IMR-90 (cell line): ENCODE data around the gene RNGTT. TPM values are rescaled to one million over a fixed set of nuclear protein-coding genes. Genes with fewer than 3 reads are reported as not detected.

Source experiments
- ATAC-seq: fragments of 200-7000 bp; cut with Tn5 transposase; 2 replicates; pipeline ENCODE4 v1.9.1; 2020; ENCODE audit warnings: low read depth, mild to moderate bottlenecking, moderate library complexity
- BruUV-seq: library from RNA; stranded (reverse); fragments of 400-500 nt; replicated peaks from 2 replicates; lab custom pipeline; 2021; lab: Mats Ljungman, UMichigan
- CTCF ChIA-PET: fragments of 300-600 bp; formaldehyde crosslinking; extraction: SDS; loops from one replicate; lab custom pipeline; 2021; ENCODE audit warnings: antibody characterized with exemption; lab: Yijun Ruan, JAX
- POLR2A ChIA-PET: fragments of 300-600 bp; sonication (Branson Sonifier 250); formaldehyde crosslinking; loops from one replicate; lab custom pipeline; 2022; ENCODE audit warnings: antibody characterized with exemption; ENCODE audit not compliant: unreplicated experiment; lab: Charles Lee
- DNase-seq: peaks from one replicate; pipeline ENCODE4 v3.0.0; 2013
- H2AFZ ChIP-seq: replicated peaks from 2 replicates; pipeline ENCODE3; 2013; ENCODE audit warnings: low read length, mild to moderate bottlenecking; ENCODE audit not compliant: poor library complexity
- H2AK5ac ChIP-seq: 2 replicates; pipeline ENCODE4 v1.6.1; 2013; ENCODE audit warnings: low read depth, low read length, inconsistent platforms
- H2AK9ac ChIP-seq: replicated peaks from 2 replicates; pipeline ENCODE3; 2013; ENCODE audit warnings: mild to moderate bottlenecking, low read depth, low read length, moderate library complexity; ENCODE audit not compliant: poor library complexity
- H2BK120ac ChIP-seq: 2 replicates; pipeline ENCODE4 v1.6.1; 2013; ENCODE audit warnings: low read depth, low read length, inconsistent platforms
- H2BK15ac ChIP-seq: 3 replicates; pipeline ENCODE4 v1.6.1; 2013; ENCODE audit warnings: low read depth, low read length, inconsistent platforms
- H2BK20ac ChIP-seq: 2 replicates; pipeline ENCODE4 v1.6.1; 2013; ENCODE audit warnings: low read depth, mild to moderate bottlenecking, inconsistent platforms, low read length, moderate library complexity
- H2BK5ac ChIP-seq: 2 replicates; pipeline ENCODE4 v1.6.1; 2013; ENCODE audit warnings: mild to moderate bottlenecking, low read depth, low read length, inconsistent platforms; ENCODE audit not compliant: poor library complexity, severe bottlenecking
- H3K14ac ChIP-seq: replicated peaks from 2 replicates; pipeline ENCODE4 v1.6.1; 2013; ENCODE audit warnings: low read depth, low read length, inconsistent platforms
- H3K18ac ChIP-seq: 2 replicates; pipeline ENCODE4 v1.6.1; 2013; ENCODE audit warnings: low read depth, low read length, control low read depth
- H3K23ac ChIP-seq: 2 replicates; pipeline ENCODE4 v1.6.1; 2013; ENCODE audit warnings: low read depth, low read length, inconsistent platforms
- H3K27ac ChIP-seq: 2 replicates; pipeline ENCODE4 v1.5.1; 2013; ENCODE audit warnings: mild to moderate bottlenecking, control low read depth, low read length; ENCODE audit not compliant: insufficient read depth
- H3K27me3 ChIP-seq: 2 replicates; pipeline ENCODE4 v1.6.1; 2013; ENCODE audit warnings: low read length; ENCODE audit not compliant: control insufficient read depth, insufficient read depth
- H3K36me3 ChIP-seq: 2 replicates; pipeline ENCODE4 v1.6.1; 2013; ENCODE audit warnings: low read length, mixed read lengths; ENCODE audit not compliant: control insufficient read depth, insufficient read depth
- H3K4ac ChIP-seq: 2 replicates; pipeline ENCODE4 v1.6.1; 2013; ENCODE audit warnings: low read depth, low read length, inconsistent platforms
- H3K4me1 ChIP-seq: 2 replicates; pipeline ENCODE4 v1.6.1; 2013; ENCODE audit warnings: low read length, mixed read lengths; ENCODE audit not compliant: control insufficient read depth, insufficient read depth
- H3K4me2 ChIP-seq: 2 replicates; pipeline ENCODE4 v1.6.1; 2013; ENCODE audit warnings: low read depth, mild to moderate bottlenecking, control low read depth, low read length, moderate library complexity
- H3K4me3 ChIP-seq: 2 replicates; pipeline ENCODE4 v1.5.1; 2013; ENCODE audit warnings: low read depth, mild to moderate bottlenecking, control low read depth, low read length, moderate library complexity; ENCODE audit not compliant: insufficient read depth
- H3K56ac ChIP-seq: 2 replicates; pipeline ENCODE4 v1.6.1; 2013; ENCODE audit warnings: low read length, inconsistent platforms; ENCODE audit not compliant: insufficient read depth; ENCODE audit errors: extremely low read depth
- H3K79me1 ChIP-seq, 2 experiments: 2 replicates each; pipeline ENCODE4 v1.6.1; 2013; ENCODE audit warnings: low read length in 2 of 2, inconsistent platforms in 1 of 2, low read depth in 1 of 2
- H3K9ac ChIP-seq: 2 replicates; pipeline ENCODE4 v1.6.1; 2013; ENCODE audit warnings: low read depth, low read length, control low read depth
- H3K9me1 ChIP-seq: 2 replicates; pipeline ENCODE4 v1.6.1; 2013; ENCODE audit warnings: low read length, inconsistent platforms; ENCODE audit not compliant: insufficient read depth
- H3K9me3 ChIP-seq: 2 replicates; pipeline ENCODE4 v1.6.1; 2013; ENCODE audit warnings: low read length; ENCODE audit not compliant: control insufficient read depth, insufficient read depth
- H4K20me1 ChIP-seq: 2 replicates; pipeline ENCODE4 v1.6.1; 2013; ENCODE audit warnings: low read length, inconsistent platforms; ENCODE audit not compliant: insufficient read depth
- H4K5ac ChIP-seq: 2 replicates; pipeline ENCODE4 v1.6.1; 2013; ENCODE audit warnings: mild to moderate bottlenecking, low read depth, low read length, control low read depth
- H4K8ac ChIP-seq, 2 experiments: 2 replicates each; pipeline ENCODE4 v1.6.1; 2013; ENCODE audit warnings: low read depth in 2 of 2, low read length in 2 of 2, control low read depth in 1 of 2, inconsistent platforms in 1 of 2
- H4K91ac ChIP-seq: 2 replicates; pipeline ENCODE4 v1.6.1; 2013; ENCODE audit warnings: low read depth, low read length, inconsistent platforms; ENCODE audit not compliant: insufficient read depth
- BHLHE40 ChIP-seq: fragments of 150-350 bp; IDR thresholded peaks from 2 replicates; pipeline ENCODE4 v1.6.1; 2016; ENCODE audit warnings: mild to moderate bottlenecking, low read depth, low read length
- CEBPB ChIP-seq: IDR thresholded peaks from 2 replicates; pipeline ENCODE4 v1.6.1; 2012; ENCODE audit warnings: low read depth, low read length, improper control_type of control experiment
- CHD1 ChIP-seq: IDR thresholded peaks from 2 replicates; pipeline ENCODE4 v1.6.1; 2012; ENCODE audit warnings: low read depth, low read length, improper control_type of control experiment
- CTCF ChIP-seq: conservative IDR thresholded peaks from 2 replicates; pipeline ENCODE4 v1.5.1; 2012; ENCODE audit warnings: mild to moderate bottlenecking, low read depth, low read length, improper control_type of control experiment
- ELK1 ChIP-seq: fragments of 150-350 bp; IDR thresholded peaks from 2 replicates; pipeline ENCODE4 v1.6.1; 2016; ENCODE audit warnings: low read depth, mild to moderate bottlenecking, low read length, moderate library complexity, borderline replicate concordance
- FOS ChIP-seq: fragments of 150-350 bp; IDR thresholded peaks from 2 replicates; pipeline ENCODE4 v1.6.1; 2016; ENCODE audit warnings: low read depth, low read length
- MAFK ChIP-seq: IDR thresholded peaks from 2 replicates; pipeline ENCODE4 v1.6.1; 2012; ENCODE audit warnings: low read depth, low read length, improper control_type of control experiment
- MAZ ChIP-seq: IDR thresholded peaks from 2 replicates; pipeline ENCODE4 v1.6.1; 2012; ENCODE audit warnings: low read depth, mild to moderate bottlenecking, low read length, improper control_type of control experiment, moderate library complexity, borderline replicate concordance
- MXI1 ChIP-seq: IDR thresholded peaks from 2 replicates; pipeline ENCODE4 v1.6.1; 2012; ENCODE audit warnings: low read depth, mild to moderate bottlenecking, low read length, moderate library complexity, borderline replicate concordance
- NFE2L2 ChIP-seq: fragments of 150-350 bp; IDR thresholded peaks from 2 replicates; pipeline ENCODE4 v1.6.1; 2016; ENCODE audit warnings: low read depth, mild to moderate bottlenecking, low read length
- POLR2A ChIP-seq: IDR thresholded peaks from 2 replicates; pipeline ENCODE4 v1.6.1; 2012; ENCODE audit warnings: mild to moderate bottlenecking, low read depth, low read length
- RAD21 ChIP-seq: IDR thresholded peaks from 2 replicates; pipeline ENCODE4 v1.6.1; 2012; ENCODE audit warnings: low read length, improper control_type of control experiment
- RCOR1 ChIP-seq: IDR thresholded peaks from 2 replicates; pipeline ENCODE4 v1.6.1; 2012; ENCODE audit warnings: mild to moderate bottlenecking, low read length, improper control_type of control experiment; ENCODE audit not compliant: insufficient replicate concordance
- RFX5 ChIP-seq: IDR thresholded peaks from 2 replicates; pipeline ENCODE4 v1.8.0; 2012; ENCODE audit warnings: low read depth, mild to moderate bottlenecking, low read length, moderate library complexity
- SMC3 ChIP-seq: fragments of 150-350 bp; IDR thresholded peaks from 2 replicates; pipeline ENCODE4 v1.6.1; 2016; ENCODE audit warnings: low read depth, mild to moderate bottlenecking, antibody characterized with exemption, low read length, moderate library complexity
- USF2 ChIP-seq: fragments of 150-350 bp; IDR thresholded peaks from 2 replicates; pipeline ENCODE4 v1.6.1; 2017; ENCODE audit warnings: mild to moderate bottlenecking, antibody characterized with exemption, low read length, low read depth
- WGBS, 2 experiments: methylation state at CpG; one replicate each; pipeline versions ENCODE4 v1.1.5 to v1.1.7; 2013; ENCODE audit warnings: missing lambda C conversion rate in 2 of 2; ENCODE audit not compliant: insufficient read length in 1 of 2; ENCODE audit errors: extremely low coverage in 2 of 2; 5-methylcytosine and 5-hydroxymethylcytosine counted together
- dilution Hi-C: fragments of 300-500 bp; cut with HindIII; formaldehyde crosslinking; loops from one replicate; pipeline ENCODE4 v1.14.3; 2018; ENCODE audit warnings: low sequenced_read_pairs; ENCODE audit not compliant: unreplicated experiment
- in situ Hi-C: fragments of 300-500 bp; cut with MboI; formaldehyde crosslinking; loops from 3 replicates; pipeline ENCODE4 v1.14.3; 2019; ENCODE audit warnings: low sequenced_read_pairs, inconsistent platforms, mixed read lengths
- intact Hi-C: fragments of 100-400 bp; cut with micrococcal nuclease; formaldehyde crosslinking; loops from 2 replicates; pipeline ENCODE4 v1.10.0; 2022
- polyA plus RNA-seq, 3 experiments: library from polyadenylated mRNA; depleted of rRNA; stranded (reverse); fragments of >200 nt; gene quantifications; 2 replicates each; pipeline ENCODE4 v1.2.3, GENCODE V29; 2012; ENCODE audit warnings: low replicate concordance in 1 of 3
- total RNA-seq: library from RNA; depleted of rRNA; stranded (reverse); fragments of >200 nt; gene quantifications from 2 replicates; pipeline ENCODE4 v1.2.3, GENCODE V29; 2012

RNGTT gene
- total and polyA plus RNA-seq, 2 of the 4 experiments (the other 2 are of a cell fraction) = 5.4 to 21.7 TPM

- no peak overlapping the region for H2AFZ ChIP-seq
- no TSS peak for BruUV-seq
Measured at GRCh38 chr6:88848870-88849269, 114.5 kb downstream of the RNGTT start.

More at GRCh38 chr6:88848870-88849269, 114.5 kb downstream of the RNGTT start:
- Histone ChIP-seq H2BK20ac (no peak overlapping the region), H3K4me1 (no peaks in the 10 kb centered on the region), H3K9ac (no peak overlapping the region), H3K14ac (no peak overlapping the region), H3K27me3 (no peaks in the 10 kb centered on the region), H2AK9ac (no peak overlapping the region), H3K36me3 (no peaks in the 10 kb centered on the region), H3K4ac (no peak overlapping the region), H2AK5ac (no peak overlapping the region), H2BK5ac (no peak overlapping the region), H3K4me2 (no peak overlapping the region), H2BK15ac (no peak overlapping the region), H4K20me1 (no peaks in the 10 kb centered on the region), H3K9me3 (no peaks in the 10 kb centered on the region), H4K91ac (no peak overlapping the region), H3K18ac (no peak overlapping the region), H3K56ac (no peak overlapping the region), H3K23ac (no peak overlapping the region), H3K9me1 (no peaks in the 10 kb centered on the region), H3K27ac (no peak overlapping the region), H4K5ac (no peak overlapping the region), H4K8ac (no peak overlapping the region), H2BK120ac (no peak overlapping the region), H3K4me3 (no peak overlapping the region), H3K79me1 (0 out of 4 replicates have a peak, but pooled peaks cover 0 to 2% of the 10 kb centered on the region in 2 experiments)
- DNase-seq (no peak), ATAC-seq (no peak)
- CTCF ChIA-PET = no interaction called here
- POLR2A ChIA-PET = no interaction called here
- in situ Hi-C loops (no loop called here), intact Hi-C loops (no loop called here), dilution Hi-C loops (no loop called here)
- TF ChIP-seq ELK1 (no peak), SMC3 (no peak), FOS (no peak), NFE2L2 (no peak), POLR2A (no peak), MAFK (no peak), RAD21 (no peak), MAZ (no peak), RCOR1 (no peak), CTCF (no peak), CEBPB (no peak), USF2 (no peak), RFX5 (no peak), MXI1 (no peak), BHLHE40 (no peak), CHD1 (no peak)
- WGBS, 2 experiments = no CpG with 5 or more reads among the region's 1 CpG
